Brain pericyte (primary cell): ENCODE measurements around the gene MRPS27.
"Not testable (repeated sequence)": the region's sequence is repeated elsewhere in the genome, so short reads cannot be mapped to it uniquely, and the experiment has no call there.

Experiments used
- DNase-seq: peaks from one replicate; pipeline ENCODE4 v3.0.0-alpha.2; 2012; ENCODE audit warnings: low read depth, low spot score

The MRPS27 gene

DNA sequence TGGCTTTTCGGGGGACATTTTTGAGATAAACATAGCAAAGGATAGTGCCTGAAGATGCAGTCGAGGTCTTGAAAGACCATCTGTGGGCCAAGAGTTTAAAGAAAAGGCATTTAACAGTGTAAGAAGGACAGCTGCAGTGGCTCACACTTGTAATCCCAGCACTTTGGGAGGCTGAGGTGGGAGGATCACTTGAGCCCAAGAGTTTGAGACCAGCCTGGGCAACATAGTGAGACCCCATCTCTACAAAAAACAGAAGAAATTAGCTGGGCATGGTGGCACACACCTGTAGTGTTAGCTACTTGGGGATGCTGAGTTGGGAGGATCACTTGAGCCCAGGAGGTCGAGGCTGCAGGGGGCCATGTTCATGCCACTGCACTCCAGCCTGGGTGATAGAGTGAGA, 148.9 kb downstream of the MRPS27 start:
- not testable (repeated sequence) for DNase-seq

DNA sequence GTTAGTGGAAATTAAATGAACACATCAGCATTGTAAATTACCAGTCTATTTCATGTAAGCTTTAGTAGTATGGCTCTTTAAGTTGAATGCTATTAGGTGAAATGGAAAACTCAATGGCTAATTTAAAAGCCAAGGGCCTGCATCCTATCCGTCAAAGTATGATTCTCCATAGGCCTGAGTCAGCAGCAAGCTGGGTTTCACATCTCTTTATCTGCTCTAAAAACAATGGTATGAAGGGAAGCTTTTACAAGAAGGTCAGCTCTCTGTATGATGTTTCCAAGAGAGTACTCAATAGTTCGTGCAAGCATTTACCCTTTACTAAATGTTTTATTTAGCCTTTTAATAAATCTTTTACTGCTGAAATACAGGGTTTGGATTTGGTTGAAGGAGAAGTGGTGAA, 149.9 kb downstream of the MRPS27 start:
- DNase-seq = no peak
